Measurements from ENCODE around the gene PSME3IP1.

DNA sequence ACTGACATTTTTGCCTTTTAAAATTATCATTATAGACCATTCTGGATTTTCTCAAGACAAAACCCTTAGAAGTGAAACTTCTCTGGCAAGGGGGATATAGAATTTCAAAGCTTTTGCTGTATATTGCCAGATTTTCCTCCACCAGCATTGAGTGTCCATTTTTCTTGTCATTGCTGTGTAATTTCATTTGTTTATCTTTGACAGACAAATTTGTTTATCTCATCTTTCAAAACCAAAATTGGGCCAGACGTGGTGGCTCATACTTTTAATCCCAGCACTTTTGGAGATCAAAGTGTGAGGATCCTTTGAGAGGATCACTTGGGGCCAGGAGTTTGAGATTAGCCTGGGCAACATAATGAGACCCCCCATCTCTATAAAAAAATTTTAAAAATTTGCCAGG, 43.2 kb upstream of the PSME3IP1 start:
- TF ChIP-seq, protein P1, sequence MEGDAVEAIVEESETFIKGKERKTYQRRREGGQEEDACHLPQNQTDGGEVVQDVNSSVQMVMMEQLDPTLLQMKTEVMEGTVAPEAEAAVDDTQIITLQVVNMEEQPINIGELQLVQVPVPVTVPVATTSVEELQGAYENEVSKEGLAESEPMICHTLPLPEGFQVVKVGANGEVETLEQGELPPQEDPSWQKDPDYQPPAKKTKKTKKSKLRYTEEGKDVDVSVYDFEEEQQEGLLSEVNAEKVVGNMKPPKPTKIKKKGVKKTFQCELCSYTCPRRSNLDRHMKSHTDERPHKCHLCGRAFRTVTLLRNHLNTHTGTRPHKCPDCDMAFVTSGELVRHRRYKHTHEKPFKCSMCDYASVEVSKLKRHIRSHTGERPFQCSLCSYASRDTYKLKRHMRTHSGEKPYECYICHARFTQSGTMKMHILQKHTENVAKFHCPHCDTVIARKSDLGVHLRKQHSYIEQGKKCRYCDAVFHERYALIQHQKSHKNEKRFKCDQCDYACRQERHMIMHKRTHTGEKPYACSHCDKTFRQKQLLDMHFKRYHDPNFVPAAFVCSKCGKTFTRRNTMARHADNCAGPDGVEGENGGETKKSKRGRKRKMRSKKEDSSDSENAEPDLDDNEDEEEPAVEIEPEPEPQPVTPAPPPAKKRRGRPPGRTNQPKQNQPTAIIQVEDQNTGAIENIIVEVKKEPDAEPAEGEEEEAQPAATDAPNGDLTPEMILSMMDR (IDR thresholded peaks at IDR 0.05): no peak
- no peak for TF ChIP-seq POLR2A (IDR thresholded peaks at IDR 0.05)
